GM19239 (cell line): ENCODE results near the gene NASP.

Experiments used
- DNase-seq: peaks from one replicate; pipeline ENCODE4 v3.0.0; 2011; ENCODE audit warnings: low spot score; ENCODE audit not compliant: insufficient read length
- FAIRE-seq: peaks from 2 replicates; lab custom pipeline; 2011; peaks lifted over from hg19 to GRCh38; lab: Jason Lieb, UNC

The NASP gene

DNA sequence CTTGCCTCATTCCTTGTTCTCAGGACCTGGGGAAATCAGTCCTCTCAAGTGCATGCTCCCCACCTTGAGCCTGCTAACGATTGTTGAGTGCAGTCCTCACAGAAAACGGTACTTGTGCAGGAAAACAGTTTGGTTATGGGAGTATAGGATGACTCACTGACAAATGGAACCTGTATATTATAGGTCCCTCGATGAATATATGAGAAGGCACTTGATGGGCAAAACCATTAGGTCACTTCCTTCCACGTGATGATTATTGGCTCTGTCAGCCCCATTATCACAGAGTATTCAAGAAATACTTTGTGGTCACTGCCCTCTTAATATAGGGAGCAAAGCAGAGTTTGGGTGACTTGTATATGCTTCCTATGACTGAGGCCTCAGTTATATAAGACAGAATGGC is 33.8 kb downstream of the NASP start:
- FAIRE-seq (no peak), DNase-seq (no peak)

DNA sequence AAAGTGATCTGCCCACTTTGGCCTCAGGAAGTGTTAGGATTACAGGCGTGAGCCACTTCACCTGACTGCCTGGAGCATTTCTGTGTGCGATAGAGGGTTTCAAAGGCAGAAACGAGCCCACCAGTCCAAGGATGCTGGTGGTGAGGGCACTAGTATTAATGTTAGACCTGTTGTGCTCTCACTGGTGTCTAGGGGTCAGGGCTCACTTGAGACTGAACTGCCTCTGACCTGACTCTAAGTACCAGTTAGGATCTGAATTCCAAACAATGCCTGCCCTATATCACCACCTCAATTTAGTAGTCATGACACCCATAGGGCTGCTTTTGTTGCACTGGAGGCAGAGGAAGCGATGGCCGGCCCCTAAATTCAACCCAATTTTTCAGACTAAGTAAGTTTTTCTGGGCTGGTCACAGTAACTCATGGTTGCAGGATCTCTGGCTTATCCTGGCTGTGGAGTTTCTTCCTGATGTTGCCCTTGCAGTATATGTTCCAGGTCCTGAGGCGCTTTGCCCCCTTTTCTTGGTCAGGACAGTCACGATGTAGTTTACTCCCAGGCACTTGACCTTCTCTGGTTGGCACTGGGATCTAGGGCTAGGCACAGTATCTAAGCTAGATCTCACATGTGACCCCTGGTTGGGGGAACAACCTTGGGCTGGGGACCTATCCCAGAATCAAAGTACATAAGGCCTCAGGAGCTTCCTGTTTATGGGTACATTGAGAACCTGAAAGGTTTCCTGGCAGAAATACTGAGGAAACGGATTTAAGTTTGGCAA is 35.5 kb downstream of the NASP start:
- DNase-seq = no peak
- no peak for FAIRE-seq

GRCh38 chr1:45620588-45621500 is 37.0 kb downstream of the NASP start:
- DNase-seq = no peak
- no peak for FAIRE-seq

GRCh38 chr1:45621501-45621836 is 37.6 kb downstream of the NASP start:
- FAIRE-seq (no peak), DNase-seq (no peak)

DNA sequence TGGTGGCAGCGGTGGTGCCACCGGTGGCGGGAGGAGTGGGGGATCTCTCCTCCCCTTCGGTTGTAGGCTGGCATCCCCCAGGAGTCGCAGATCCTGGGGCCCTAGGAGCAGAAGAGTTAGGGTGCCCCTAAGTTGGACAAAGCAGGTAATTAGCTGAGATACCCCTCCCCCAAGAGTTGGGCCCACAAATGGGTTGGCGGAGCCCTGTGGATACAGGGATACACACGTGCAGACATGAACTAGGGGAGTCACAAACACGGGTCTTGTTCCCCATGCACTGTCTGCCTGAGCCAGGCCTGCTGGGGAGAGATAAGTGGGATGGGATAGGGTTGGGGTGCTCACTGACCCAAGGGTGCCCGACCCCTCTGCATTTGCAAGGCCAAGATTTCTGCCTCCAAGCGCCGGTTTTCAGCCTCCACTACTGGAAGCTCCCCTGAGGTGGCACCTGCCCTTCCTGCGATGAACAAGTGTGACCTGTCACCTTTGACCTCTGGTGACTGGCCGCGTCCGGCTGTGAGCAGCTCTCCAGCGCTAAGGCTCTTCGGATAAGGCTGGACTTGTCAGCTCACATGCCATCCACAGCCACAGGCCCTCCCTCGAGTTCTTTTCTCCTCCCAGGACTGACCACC is 38.2 kb downstream of the NASP start:
- FAIRE-seq (no peak), DNase-seq (no peak)

DNA sequence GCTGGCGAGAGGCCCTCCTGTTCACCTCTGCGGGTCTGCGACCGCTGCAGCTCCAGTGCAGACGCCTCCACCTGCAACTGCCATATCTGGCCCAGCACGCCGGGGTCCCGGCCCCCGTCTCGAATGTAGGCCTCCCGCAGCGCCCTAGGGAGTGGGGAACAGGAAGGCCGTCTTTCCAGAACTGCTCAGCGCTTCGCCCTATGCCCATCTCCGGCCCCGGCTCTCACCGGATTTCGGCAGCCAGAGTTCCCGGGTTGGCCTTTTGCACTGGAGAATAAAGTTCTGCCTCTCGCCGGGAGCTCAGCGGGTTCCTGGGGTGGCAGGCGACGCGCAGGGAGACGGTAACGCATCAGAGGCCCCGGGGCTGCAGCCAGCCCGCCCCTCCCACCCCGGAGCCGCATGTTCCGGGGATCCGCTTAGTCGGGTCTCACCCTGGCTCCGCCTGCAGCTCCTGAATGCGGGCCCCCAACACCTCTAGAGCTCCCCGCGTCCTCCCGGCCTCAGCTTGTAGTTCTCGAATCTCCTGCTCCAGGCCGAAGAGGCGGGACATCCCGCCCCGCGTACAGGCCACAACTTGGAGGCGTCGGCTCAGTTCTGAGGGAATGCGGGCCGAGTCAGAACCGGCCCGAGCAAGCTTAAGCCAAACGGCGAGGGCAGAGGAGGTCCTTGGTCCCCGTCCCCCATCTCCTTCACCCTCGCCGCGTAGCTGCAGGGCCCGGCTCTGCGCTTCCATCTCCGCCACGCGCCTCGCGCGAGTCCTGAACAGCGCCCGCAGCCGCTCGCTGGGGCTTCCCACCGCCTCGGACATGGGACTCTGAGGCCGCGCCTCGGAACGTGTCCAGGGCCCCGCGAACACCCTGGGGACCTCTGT is 38.9 kb downstream of the NASP start:
- DNase-seq (no peak), FAIRE-seq (no peak)

DNA sequence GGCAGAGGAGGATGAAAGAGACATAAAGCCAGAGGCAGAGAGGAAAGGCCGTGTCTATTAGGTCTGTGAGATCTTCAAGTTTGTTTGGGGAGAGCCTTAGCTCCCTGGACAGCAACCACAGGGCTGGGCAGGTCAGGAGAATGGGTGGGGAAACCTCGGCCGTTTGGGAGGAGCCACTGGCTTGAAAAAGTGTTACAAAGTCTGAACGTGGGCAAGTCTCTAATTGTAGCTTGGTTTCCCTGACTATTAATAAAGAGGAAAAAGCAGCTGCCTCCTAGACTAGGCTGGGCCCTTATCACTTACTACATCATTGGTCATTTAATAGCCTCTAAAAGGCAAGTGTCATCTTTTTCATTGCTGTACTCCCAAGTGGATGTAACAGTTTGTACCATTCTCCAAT is 40.1 kb downstream of the NASP start, which contains the start of gene CCDC17:
Gene CCDC17 (minus strand): TSS at position 83 of the 400 bp plus-strand sequence. CDS start 145 bp downstream, outside the sequence.
- FAIRE-seq (no peak), DNase-seq (no peak)

DNA sequence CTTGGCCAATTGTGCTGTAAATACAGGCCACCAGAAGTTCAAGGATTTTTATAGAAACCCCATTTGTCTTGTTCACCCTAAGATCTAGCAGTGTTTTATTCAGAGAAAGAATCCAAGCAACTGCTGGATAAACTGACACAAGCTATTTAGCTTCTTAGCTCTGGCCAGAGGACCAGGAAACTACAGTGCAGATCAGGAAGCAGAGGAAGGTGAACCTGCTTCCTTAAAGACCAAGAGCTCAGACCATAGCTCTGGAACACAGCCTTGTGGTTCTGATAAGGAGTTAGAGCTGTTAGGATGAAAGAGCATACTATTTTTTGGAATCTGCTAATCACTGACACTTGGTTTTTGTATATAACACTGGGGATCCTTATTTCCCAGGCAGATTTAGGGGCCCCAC is 45.2 kb downstream of the NASP start:
- no peak for FAIRE-seq
- DNase-seq = no peak

DNA sequence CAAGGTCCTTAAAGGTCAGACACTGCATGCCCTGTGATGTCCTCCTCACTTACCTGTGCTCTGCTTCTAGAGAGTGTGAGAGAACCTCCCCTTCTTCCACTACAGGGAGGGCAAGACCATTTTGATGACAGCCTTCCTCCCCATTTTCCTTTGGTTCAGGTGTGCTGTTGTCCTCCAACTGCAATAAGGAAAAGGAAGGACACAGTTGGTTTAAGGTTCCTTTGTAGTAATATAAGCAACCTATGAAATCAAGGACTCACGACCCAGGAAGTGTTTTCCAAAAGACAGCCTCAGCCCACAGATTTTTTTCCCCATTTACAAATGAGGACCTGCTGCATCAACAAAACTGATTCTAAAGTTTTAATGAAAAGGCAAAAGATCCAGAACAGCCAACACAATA is 46.6 kb downstream of the NASP start:
- no peak for FAIRE-seq
- DNase-seq = no peak

- DNase-seq = no peak
- no peak for FAIRE-seq
These were observed 51.4 kb downstream of the NASP start for GRCh38 chr1:45635211-45635610.

- FAIRE-seq (no peak), DNase-seq (no peak)
These were observed 56.5 kb downstream of the NASP start for GRCh38 chr1:45640293-45640692.

DNA sequence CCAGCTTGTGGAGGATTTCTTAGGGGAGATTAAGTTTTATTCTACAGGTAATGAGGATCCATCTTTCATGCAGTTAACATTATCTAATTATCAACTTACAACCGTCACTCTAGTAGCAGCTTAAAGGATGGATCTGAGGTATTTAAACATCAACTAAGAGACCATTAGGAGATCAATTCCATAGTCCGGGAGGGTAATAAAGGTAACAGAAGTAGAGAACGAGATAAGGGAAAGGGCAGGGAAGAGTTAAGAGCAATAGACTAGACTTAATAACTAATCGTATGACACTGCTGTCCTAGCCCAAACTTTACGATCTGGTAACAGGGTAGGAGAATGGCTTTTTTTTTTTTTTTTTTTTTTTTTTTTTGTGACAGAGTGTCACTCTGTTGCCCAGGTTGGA is 59.5 kb downstream of the NASP start:
- DNase-seq (no peak), FAIRE-seq (no peak)

GRCh38 chr1:45643978-45644377 is 60.1 kb downstream of the NASP start:
- DNase-seq (no peak), FAIRE-seq (no peak)

DNA sequence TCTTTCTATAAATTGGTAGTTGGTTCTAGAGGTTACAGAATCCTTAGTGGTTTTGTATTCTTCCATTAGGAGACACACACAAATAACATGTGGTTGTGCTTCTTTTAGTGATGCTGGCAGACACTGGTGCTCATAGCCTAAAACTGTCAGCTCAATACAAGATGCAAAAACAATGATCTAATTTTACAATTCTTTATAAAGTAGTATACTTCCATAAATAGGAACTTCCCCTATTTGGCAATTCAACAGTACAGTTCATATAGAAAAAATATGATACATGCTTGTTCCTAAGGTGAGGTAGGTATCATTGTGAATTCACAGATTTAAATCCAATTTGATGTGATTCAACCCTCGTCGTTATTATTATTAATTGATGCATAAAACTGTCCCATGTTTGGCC is 60.8 kb downstream of the NASP start:
- DNase-seq = no peak
- no peak for FAIRE-seq

DNA sequence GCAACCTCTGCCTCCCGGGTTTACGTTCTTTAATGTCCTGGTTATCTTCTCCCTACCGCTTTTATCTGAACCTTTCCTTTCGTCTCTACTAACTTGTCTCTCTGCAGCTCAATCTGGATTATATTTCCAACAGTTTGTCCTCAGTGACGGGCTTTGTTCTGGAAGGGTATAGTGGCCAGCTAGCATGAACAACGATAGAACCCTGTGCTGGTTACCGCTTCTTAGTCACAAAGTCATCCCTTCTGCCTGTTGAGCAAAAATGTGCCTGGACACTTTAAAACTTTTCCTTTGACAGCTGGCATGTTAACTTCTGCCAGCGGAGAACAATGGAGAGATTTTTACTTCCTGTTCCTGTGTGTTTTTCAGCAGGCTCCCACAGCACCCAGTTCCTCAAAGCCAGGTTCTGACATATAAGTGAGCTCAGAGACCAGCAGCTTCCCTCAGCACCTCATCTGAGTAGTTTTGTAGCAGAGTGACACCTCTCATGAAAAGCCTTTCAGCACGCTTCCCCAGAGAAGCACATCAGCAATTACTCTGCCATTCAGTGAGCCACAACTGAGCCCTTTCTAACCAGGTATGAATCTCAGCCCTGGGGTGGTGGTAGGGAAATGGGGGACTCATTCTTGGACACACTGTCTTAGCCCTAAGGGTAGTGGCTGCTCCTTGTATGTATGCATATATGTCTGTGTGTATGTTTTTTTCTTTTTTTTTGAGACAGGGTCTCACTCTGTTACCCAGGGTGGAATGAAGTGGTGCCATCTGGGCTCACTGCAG is 63.6 kb downstream of the NASP start:
- FAIRE-seq (no peak), DNase-seq (no peak)

- DNase-seq = no peak
- no peak for FAIRE-seq
These were observed 70.9 kb downstream of the NASP start for GRCh38 chr1:45654540-45655280.

DNA sequence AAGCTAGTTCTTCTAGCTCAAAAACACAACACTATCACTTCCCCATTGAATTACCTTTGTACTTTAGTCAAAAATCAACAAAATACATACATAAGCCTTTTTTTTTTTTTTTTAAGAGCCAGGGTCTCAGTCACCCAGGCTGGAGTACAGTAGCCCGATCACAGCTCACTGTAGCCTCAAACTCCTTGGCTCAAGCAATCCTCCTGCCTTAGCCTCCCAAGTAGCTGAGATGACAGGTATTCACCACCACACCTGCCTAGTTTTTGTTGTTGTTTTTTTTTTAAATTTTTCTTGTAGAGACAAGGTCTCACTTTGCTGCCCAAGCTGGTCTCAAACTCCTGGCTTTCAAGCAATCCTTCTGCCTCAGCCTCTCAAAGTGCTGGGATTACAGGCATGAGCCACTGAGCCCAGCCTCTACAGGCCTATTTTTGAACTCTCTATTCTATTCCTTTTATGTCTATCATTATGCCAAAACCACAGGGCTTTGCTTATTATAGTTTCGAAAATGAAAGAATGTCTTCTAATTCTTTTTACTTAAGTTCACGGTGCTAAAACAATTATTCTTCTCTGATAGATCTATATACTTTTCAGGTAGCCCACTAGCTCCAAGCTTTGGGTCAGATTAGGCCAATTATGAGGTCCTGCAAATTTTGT is 72.9 kb downstream of the NASP start:
- FAIRE-seq = no peak
- DNase-seq = no peak

DNA sequence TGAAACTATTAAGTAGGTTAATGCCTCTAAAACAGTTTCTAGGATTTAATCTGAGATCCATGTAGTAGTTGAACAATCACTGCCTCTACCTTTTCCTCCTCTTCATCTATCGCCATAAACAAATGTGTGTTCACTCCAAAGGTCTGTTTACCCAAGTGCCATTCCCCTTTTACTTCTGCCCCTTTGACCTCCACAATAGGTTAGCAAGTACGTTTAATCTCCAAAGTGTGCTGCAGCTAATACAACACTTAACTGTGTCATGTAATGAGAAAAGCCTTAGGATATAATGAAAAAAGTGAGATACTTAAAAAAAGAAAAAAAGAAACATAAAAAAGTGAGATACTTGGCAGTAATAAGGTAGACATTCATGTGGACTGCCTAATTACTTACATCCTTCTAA is 74.3 kb downstream of the NASP start:
- FAIRE-seq (no peak), DNase-seq (no peak)
